ENCODE measurements around the gene CDH4. TPM values are rescaled to one million over a fixed set of nuclear protein-coding genes. Genes with fewer than 3 reads are reported as not detected.

Gene CDH4
- total and polyA plus RNA-seq, 2 donors (not counting 1 experiment from before 2014, with no cell fraction given) = not detected

- DNase-seq (no peak), ATAC-seq (ENCODE audit: low read depth) (no peak)
- Mint-ChIP-seq H3K4me1 (no peaks in the 10 kb centered on the region), H3K9me3 (ENCODE audit: insufficient read depth) (peaks cover 8% of the 10 kb centered on the region), H3K27ac (no peak overlapping the region), H3K4me3 (no peak overlapping the region), H3K27me3 (no peaks in the 10 kb centered on the region)
- Histone ChIP-seq H3K27ac (ENCODE audit: low read length in 2 of 2) (no peak overlapping the region), H3K79me2 (ENCODE audit: control insufficient read depth, insufficient read depth, low read length) (no peaks in the 10 kb centered on the region), H3K4me1 (ENCODE audit: control insufficient read depth in 2 of 2, insufficient read depth in 2 of 2, low read length in 2 of 2) (no peaks in the 10 kb centered on the region), H4K20me1 (ENCODE audit: control insufficient read depth, insufficient read depth, low read length, poor library complexity, severe bottlenecking) (no peaks in the 10 kb centered on the region), H3K36me3 (replicated peaks in 1 of 2; ENCODE audit: control extremely low read depth in 1 of 2, control insufficient read depth in 1 of 2, extremely low read depth in 1 of 2, insufficient read depth in 2 of 2, low read length in 1 of 2) (no peaks in the 10 kb centered on the region), H3K9ac (ENCODE audit: low read length) (no peak overlapping the region), H3K27me3 (replicated peaks in 1 of 4; ENCODE audit: control extremely low read depth in 1 of 4, control insufficient read depth in 3 of 4, insufficient read depth in 4 of 4, low read length in 3 of 4) (no peaks in the 10 kb centered on the region), H2AFZ (ENCODE audit: insufficient read depth, low read depth, low read length, poor library complexity, severe bottlenecking) (no peak overlapping the region), H3K9me3 (ENCODE audit: control extremely low read depth in 1 of 3, control insufficient read depth in 2 of 3, insufficient read depth in 1 of 3, low read length in 2 of 3) (peaks cover 0 to 40% (median 0%) of the 10 kb centered on the region in 3 donors), H3K4me2 (replicated peaks; ENCODE audit: low read depth, low read length, poor library complexity, severe bottlenecking) (no peak overlapping the region), H3K4me3 (ENCODE audit: control extremely low read depth in 1 of 5, extremely low read depth in 1 of 5, insufficient read depth in 1 of 5, low read depth in 2 of 5, low read length in 4 of 5) (no peak overlapping the region)
- ChIA-PET POLR2A (no interaction called here), CTCF (no interaction called here)
- intact Hi-C loops (cut with micrococcal nuclease) = no loop called here
- TF ChIP-seq CTCF (IDR thresholded peaks at IDR 0.05) = no peak
- TF ChIP-seq EZH2 (IDR thresholded peaks at IDR 0.05; ENCODE audit: borderline replicate concordance, insufficient read depth, low read depth, low read length, poor library complexity, severe bottlenecking) = no peak
- WGBS (ENCODE audit: insufficient coverage) = 99% methylated on average over 24 of the region's 25 CpGs
Observed at GRCh38 chr20:61522498-61523090, 270.5 kb downstream of the CDH4 start.

- Mint-ChIP-seq H3K4me3 (no peak overlapping the region), H3K27me3 (no peaks in the 10 kb centered on the region), H3K27ac (no peak overlapping the region), H3K9me3 (ENCODE audit: insufficient read depth) (peaks cover 8% of the 10 kb centered on the region), H3K4me1 (no peaks in the 10 kb centered on the region)
- peaks cover 0 to 37% (median 0%) of the 10 kb centered on the region in 3 donors for H3K9me3 ChIP-seq (ENCODE audit: control extremely low read depth in 1 of 3, control insufficient read depth in 2 of 3, insufficient read depth in 1 of 3, low read length in 2 of 3)
- TF ChIP-seq EZH2 (IDR thresholded peaks at IDR 0.05; ENCODE audit: borderline replicate concordance, insufficient read depth, low read depth, low read length, poor library complexity, severe bottlenecking) = no peak
- TF ChIP-seq CTCF (IDR thresholded peaks at IDR 0.05) = no peak
- ATAC-seq (ENCODE audit: low read depth) (no peak), DNase-seq (no peak)
- no peaks in the 10 kb centered on the region for H3K4me1 ChIP-seq (ENCODE audit: control insufficient read depth in 2 of 2, insufficient read depth in 2 of 2, low read length in 2 of 2)
- H4K20me1 ChIP-seq (ENCODE audit: control insufficient read depth, insufficient read depth, low read length, poor library complexity, severe bottlenecking) = no peaks in the 10 kb centered on the region
- no peak overlapping the region for H3K9ac ChIP-seq (ENCODE audit: low read length)
- no peak overlapping the region for H3K4me2 ChIP-seq (replicated peaks; ENCODE audit: low read depth, low read length, poor library complexity, severe bottlenecking)
- H3K4me3 ChIP-seq (ENCODE audit: control extremely low read depth in 1 of 5, extremely low read depth in 1 of 5, insufficient read depth in 1 of 5, low read depth in 2 of 5, low read length in 4 of 5) = no peak overlapping the region
- H2AFZ ChIP-seq (ENCODE audit: insufficient read depth, low read depth, low read length, poor library complexity, severe bottlenecking) = no peak overlapping the region
- H3K27ac ChIP-seq (ENCODE audit: low read length in 2 of 2) = no peak overlapping the region
- intact Hi-C loops (cut with micrococcal nuclease) = no loop called here
- ChIA-PET CTCF (no interaction called here), POLR2A (no interaction called here)
- 95% methylated on average over 19 of the region's 19 CpGs for WGBS (ENCODE audit: insufficient coverage)
- no peaks in the 10 kb centered on the region for H3K79me2 ChIP-seq (ENCODE audit: control insufficient read depth, insufficient read depth, low read length)
- no peaks in the 10 kb centered on the region for H3K27me3 ChIP-seq (replicated peaks in 1 of 4; ENCODE audit: control extremely low read depth in 1 of 4, control insufficient read depth in 3 of 4, insufficient read depth in 4 of 4, low read length in 3 of 4)
- no peaks in the 10 kb centered on the region for H3K36me3 ChIP-seq (replicated peaks in 1 of 2; ENCODE audit: control extremely low read depth in 1 of 2, control insufficient read depth in 1 of 2, extremely low read depth in 1 of 2, insufficient read depth in 2 of 2, low read length in 1 of 2)
Observed at GRCh38 chr20:61523145-61523544, 271.1 kb downstream of the CDH4 start.

Measured in B cell (primary cell).